ENCODE measurements around the gene PHF24. TPM values are rescaled to one million over a fixed set of nuclear protein-coding genes. Genes with fewer than 3 reads are reported as not detected.

Gene PHF24
- total RNA-seq, 1 experiment from 2014 or later, result not detected

GRCh38 chr9:34958411-34958982 is 412 bp downstream of the PHF24 start:
- Mint-ChIP-seq H3K27ac (ENCODE audit: unreplicated experiment) (no peak overlapping the region), H3K36me3 (ENCODE audit: insufficient read depth, unreplicated experiment) (no peaks in the 10 kb centered on the region), H3K4me1 (ENCODE audit: low read depth, unreplicated experiment) (no peaks in the 10 kb centered on the region), H3K27me3 (ENCODE audit: insufficient read depth, unreplicated experiment) (peaks cover 23% of the 10 kb centered on the region), H3K9me3 (ENCODE audit: unreplicated experiment) (no peaks in the 10 kb centered on the region), H3K4me3 (ENCODE audit: unreplicated experiment) (peak overlapping the region; percentile 33)
- no peak for TF ChIP-seq CTCF (IDR thresholded peaks at IDR 0.05; ENCODE audit: insufficient read depth in 1 of 2, low read depth in 1 of 2, low read length in 1 of 2, severe bottlenecking in 1 of 2, unreplicated experiment in 1 of 2)
- no peak for DNase-seq
- ChIA-PET POLR2A (no interaction called here), CTCF (no interaction called here)
- Histone ChIP-seq H3K27me3 (replicated peaks; ENCODE audit: control insufficient read depth, insufficient read depth, low read length) (peaks cover 3% of the 10 kb centered on the region), H3K4me3 (ENCODE audit: low read depth, low read length) (peak overlapping the region; percentile 30), H3K9me3 (no peaks in the 10 kb centered on the region), H3K4me1 (0 out of 2 replicates have a peak, but pooled peaks cover 3% of the 10 kb centered on the region), H3K36me3 (ENCODE audit: control insufficient read depth, insufficient read depth, low read length) (no peaks in the 10 kb centered on the region)
- intact Hi-C loops (cut with micrococcal nuclease; ENCODE audit: unreplicated experiment), result loop anchor here (1.0 kb wide), 1 partner anchor 59 kb away; no protein-coding TSS in a partner anchor
- BruUV-seq (replicated peaks), result no TSS peak

- H3K27me3 ChIP-seq (replicated peaks; ENCODE audit: control insufficient read depth, insufficient read depth, low read length), result peaks cover 3% of the 10 kb centered on the region
Observed at GRCh38 chr9:34959461-34959860, 1.4 kb downstream of the PHF24 start.

More at GRCh38 chr9:34959461-34959860, 1.4 kb downstream of the PHF24 start:
- ChIA-PET CTCF (interaction anchor here (1.0 kb wide), 1 partner anchor 25 kb away, joined by 4 read pairs; no protein-coding TSS in a partner anchor), POLR2A (no interaction called here)
- DNase-seq, result no peak
- no TSS peak for BruUV-seq (replicated peaks)
- intact Hi-C loops (cut with micrococcal nuclease; ENCODE audit: unreplicated experiment), result no loop called here
- Mint-ChIP-seq H3K9me3 (ENCODE audit: unreplicated experiment) (no peaks in the 10 kb centered on the region), H3K27me3 (ENCODE audit: insufficient read depth, unreplicated experiment) (peaks cover 20% of the 10 kb centered on the region), H3K36me3 (ENCODE audit: insufficient read depth, unreplicated experiment) (no peaks in the 10 kb centered on the region), H3K27ac (ENCODE audit: unreplicated experiment) (no peak overlapping the region), H3K4me1 (ENCODE audit: low read depth, unreplicated experiment) (no peaks in the 10 kb centered on the region), H3K4me3 (ENCODE audit: unreplicated experiment) (no peak overlapping the region)
- H3K9me3 ChIP-seq, result no peaks in the 10 kb centered on the region
- H3K36me3 ChIP-seq (ENCODE audit: control insufficient read depth, insufficient read depth, low read length), result no peaks in the 10 kb centered on the region
- no peak overlapping the region for H3K4me3 ChIP-seq (ENCODE audit: low read depth, low read length)
- no peak for TF ChIP-seq CTCF (IDR thresholded peaks at IDR 0.05; ENCODE audit: insufficient read depth in 1 of 2, low read depth in 1 of 2, low read length in 1 of 2, severe bottlenecking in 1 of 2, unreplicated experiment in 1 of 2)
- 0 out of 2 replicates have a peak, but pooled peaks cover 3% of the 10 kb centered on the region for H3K4me1 ChIP-seq

All from Caco-2 (cell line).